ENCODE results near the gene TACR1. TPM values are rescaled to one million over a fixed set of nuclear protein-coding genes. Genes with fewer than 3 reads are reported as not detected.

The TACR1 gene
- total and polyA plus RNA-seq, 8 donors, result 0.07 to 0.40 (median 0.09) TPM

GRCh38 chr2:75168186-75168585 is 31.1 kb downstream of the TACR1 start:
- H3K9me3 ChIP-seq, result no peaks in the 10 kb centered on the region
- intact Hi-C loops (cut with DNase I), result no loop called here
- DNase-seq (no peak), FAIRE-seq (no peak), ATAC-seq (no peak)
- 47 to 49% methylated on average over 2 of the region's 2 CpGs for WGBS, 2 donors
- H3K27ac ChIP-seq, result no peak overlapping the region
- H3K4me1 ChIP-seq, result no peaks in the 10 kb centered on the region
- no peak overlapping the region for H3K4me3 ChIP-seq
- H3K36me3 ChIP-seq, result no peaks in the 10 kb centered on the region
- TF ChIP-seq CTCF (IDR thresholded peaks at IDR 0.05), result no peak
- no peaks in the 10 kb centered on the region for H3K27me3 ChIP-seq

- intact Hi-C loops (cut with DNase I), result no loop called here
- Histone ChIP-seq H3K36me3 (no peaks in the 10 kb centered on the region), H3K4me3 (no peak overlapping the region), H3K4me1 (no peaks in the 10 kb centered on the region), H3K9me3 (no peaks in the 10 kb centered on the region), H3K27ac (no peak overlapping the region), H3K27me3 (no peaks in the 10 kb centered on the region)
- WGBS, 2 donors, result 75 to 83% methylated on average over 3 of the region's 3 CpGs
- FAIRE-seq (no peak), ATAC-seq (no peak), DNase-seq (no peak)
- TF ChIP-seq CTCF (IDR thresholded peaks at IDR 0.05), result no peak
These were observed 32.8 kb downstream of the TACR1 start for GRCh38 chr2:75166491-75166890.

- H3K36me3 ChIP-seq, result no peaks in the 10 kb centered on the region
- no peak for DNase-seq
These were observed 36.4 kb downstream of the TACR1 start for GRCh38 chr2:75162897-75163296.

GRCh38 chr2:75162259-75162658 is 37.1 kb downstream of the TACR1 start:
- DNase-seq, result no peak
- no peak overlapping the region for H3K27ac ChIP-seq
- H3K36me3 ChIP-seq, result no peaks in the 10 kb centered on the region
- ATAC-seq, result no peak
- H3K4me1 ChIP-seq, result no peaks in the 10 kb centered on the region
- FAIRE-seq, result no peak
- intact Hi-C loops (cut with DNase I), result no loop called here
- no peak for TF ChIP-seq CTCF (IDR thresholded peaks at IDR 0.05)
- no peaks in the 10 kb centered on the region for H3K27me3 ChIP-seq
- no peak overlapping the region for H3K4me3 ChIP-seq
- H3K9me3 ChIP-seq, result no peaks in the 10 kb centered on the region

More at GRCh38 chr2:75162897-75163296, 36.4 kb downstream of the TACR1 start:
- ATAC-seq (peak in 2 of 4 donors; percentile 24 to 43), FAIRE-seq (no peak)
- Histone ChIP-seq H3K27me3 (no peaks in the 10 kb centered on the region), H3K4me1 (no peaks in the 10 kb centered on the region), H3K27ac (no peak overlapping the region), H3K4me3 (no peak overlapping the region), H3K9me3 (no peaks in the 10 kb centered on the region)
- intact Hi-C loops (cut with DNase I), result no loop called here
- WGBS, 2 donors, result 69 to 81% methylated on average over 2 of the region's 2 CpGs
- TF ChIP-seq CTCF (IDR thresholded peaks at IDR 0.05), result no peak

GRCh38 chr2:75157435-75157834 is 41.9 kb downstream of the TACR1 start:
- FAIRE-seq (no peak), ATAC-seq (no peak)
- no peak for TF ChIP-seq CTCF (IDR thresholded peaks at IDR 0.05)

More at GRCh38 chr2:75157435-75157834, 41.9 kb downstream of the TACR1 start:
- Histone ChIP-seq H3K27ac (no peak overlapping the region), H3K9me3 (no peaks in the 10 kb centered on the region), H3K36me3 (no peaks in the 10 kb centered on the region), H3K4me3 (no peak overlapping the region), H3K4me1 (peaks cover 0 to 4% (median 0%) of the 10 kb centered on the region in 3 donors), H3K27me3 (no peaks in the 10 kb centered on the region)
- DNase-seq, result no peak
- intact Hi-C loops (cut with DNase I), result no loop called here
